ENCODE results near the gene AUP1.

AUP1 gene

DNA sequence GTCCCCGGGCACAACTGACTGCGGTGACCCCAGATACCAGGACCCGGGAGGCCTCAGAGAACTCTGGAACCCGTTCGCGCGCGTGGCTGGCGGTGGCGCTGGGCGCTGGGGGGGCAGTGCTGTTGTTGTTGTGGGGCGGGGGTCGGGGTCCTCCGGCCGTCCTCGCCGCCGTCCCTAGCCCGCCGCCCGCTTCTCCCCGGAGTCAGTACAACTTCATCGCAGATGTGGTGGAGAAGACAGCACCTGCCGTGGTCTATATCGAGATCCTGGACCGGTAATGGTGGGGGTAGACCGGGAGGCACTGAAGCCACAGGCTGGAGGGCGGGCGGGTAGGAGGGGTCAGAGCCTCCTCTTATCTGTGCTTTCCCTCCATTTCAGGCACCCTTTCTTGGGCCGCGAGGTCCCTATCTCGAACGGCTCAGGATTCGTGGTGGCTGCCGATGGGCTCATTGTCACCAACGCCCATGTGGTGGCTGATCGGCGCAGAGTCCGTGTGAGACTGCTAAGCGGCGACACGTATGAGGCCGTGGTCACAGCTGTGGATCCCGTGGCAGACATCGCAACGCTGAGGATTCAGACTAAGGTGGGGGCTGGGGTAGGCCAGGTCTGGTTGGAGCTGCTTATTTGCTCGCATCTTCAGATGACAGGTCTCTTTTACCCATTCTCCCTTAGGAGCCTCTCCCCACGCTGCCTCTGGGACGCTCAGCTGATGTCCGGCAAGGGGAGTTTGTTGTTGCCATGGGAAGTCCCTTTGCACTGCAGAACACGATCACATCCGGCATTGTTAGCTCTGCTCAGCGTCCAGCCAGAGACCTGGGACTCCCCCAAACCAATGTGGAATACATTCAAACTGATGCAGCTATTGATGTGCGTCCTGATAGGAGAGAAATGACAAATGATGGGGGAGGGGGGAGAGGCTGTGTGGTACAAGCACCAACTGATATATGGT, 1.0 kb upstream of the AUP1 start:
- peaks cover 16% of the 10 kb centered on the region for H3K79me2 ChIP-seq (ENCODE audit: control insufficient read depth, insufficient read depth, low read length)
- peak overlapping the region; percentile 43 for H3K4me2 ChIP-seq (ENCODE audit: low read length)
- peaks cover 6% of the 10 kb centered on the region for H3K36me3 ChIP-seq (ENCODE audit: control insufficient read depth, insufficient read depth, low read length)
- H2BK15ac ChIP-seq (replicated peaks; ENCODE audit: low read depth), result no peak overlapping the region
- H3K56ac ChIP-seq (ENCODE audit: low read length), result peak overlapping the region; percentile 91
- no peak overlapping the region for H2BK120ac ChIP-seq (ENCODE audit: low read depth, low read length)
- H4K8ac ChIP-seq (ENCODE audit: low read depth, low read length), result no peak overlapping the region
- peak overlapping the region; percentile 81 for H3K9ac ChIP-seq (ENCODE audit: low read length)
- H3K4me1 ChIP-seq (ENCODE audit: control insufficient read depth, low read depth, low read length), result peaks cover 8% of the 10 kb centered on the region
- H3K23ac ChIP-seq (ENCODE audit: low read length), result no peak overlapping the region
- H3K27ac ChIP-seq (ENCODE audit: low read depth, low read length), result no peak overlapping the region
- peak overlapping the region; percentile 70 for H3K4ac ChIP-seq (ENCODE audit: low read depth, low read length)
- DNase-seq, result peak; percentile 67
- peak overlapping the region; percentile 72 for H3K18ac ChIP-seq (ENCODE audit: low read length)
- no peak overlapping the region for H4K5ac ChIP-seq (ENCODE audit: low read length)
- H2BK5ac ChIP-seq (ENCODE audit: low read length), result no peak overlapping the region
- H3K27me3 ChIP-seq (ENCODE audit: insufficient read depth, low read length, poor library complexity), result no peaks in the 10 kb centered on the region
- WGBS (ENCODE audit: extremely low coverage, insufficient coverage, low lambda C conversion rate), result no CpG with 5 or more reads among the region's 54 CpGs
- H3K79me1 ChIP-seq (ENCODE audit: low read length), result peaks cover 17% of the 10 kb centered on the region
- no peak overlapping the region for H2AK5ac ChIP-seq (ENCODE audit: low read length)
- peak overlapping the region; percentile 75 for H3K4me3 ChIP-seq (ENCODE audit: low read length)

- peak overlapping the region; percentile 63 for H3K4ac ChIP-seq (ENCODE audit: low read depth, low read length)
- H4K8ac ChIP-seq (ENCODE audit: low read depth, low read length), result no peak overlapping the region
- H2BK5ac ChIP-seq (ENCODE audit: low read length), result no peak overlapping the region
- peak; percentile 38 for DNase-seq
- H3K4me1 ChIP-seq (ENCODE audit: control insufficient read depth, low read depth, low read length), result peaks cover 8% of the 10 kb centered on the region
- no peak overlapping the region for H2BK120ac ChIP-seq (ENCODE audit: low read depth, low read length)
- H3K79me1 ChIP-seq (ENCODE audit: low read length), result peaks cover 17% of the 10 kb centered on the region
- H3K18ac ChIP-seq (ENCODE audit: low read length), result peak overlapping the region; percentile 65
- H3K56ac ChIP-seq (ENCODE audit: low read length), result peak overlapping the region; percentile 82
- peak overlapping the region; percentile 91 for H2AK5ac ChIP-seq (ENCODE audit: low read length)
- no CpG with 5 or more reads among the region's 29 CpGs for WGBS (ENCODE audit: extremely low coverage, insufficient coverage, low lambda C conversion rate)
- no peak overlapping the region for H3K23ac ChIP-seq (ENCODE audit: low read length)
- no peak overlapping the region for H3K27ac ChIP-seq (ENCODE audit: low read depth, low read length)
- H3K4me2 ChIP-seq (ENCODE audit: low read length), result peak overlapping the region; percentile 73
- H2BK15ac ChIP-seq (replicated peaks; ENCODE audit: low read depth), result no peak overlapping the region
- peak overlapping the region; percentile 71 for H3K9ac ChIP-seq (ENCODE audit: low read length)
- H3K36me3 ChIP-seq (ENCODE audit: control insufficient read depth, insufficient read depth, low read length), result peaks cover 6% of the 10 kb centered on the region
- H4K5ac ChIP-seq (ENCODE audit: low read length), result no peak overlapping the region
- H3K79me2 ChIP-seq (ENCODE audit: control insufficient read depth, insufficient read depth, low read length), result peaks cover 16% of the 10 kb centered on the region
- peak overlapping the region; percentile 42 for H3K4me3 ChIP-seq (ENCODE audit: low read length)
- no peaks in the 10 kb centered on the region for H3K27me3 ChIP-seq (ENCODE audit: insufficient read depth, low read length, poor library complexity)
These were observed 728 bp downstream of the AUP1 start for GRCh38 chr2:74528600-74529356.

- no peak overlapping the region for H3K4me3 ChIP-seq (ENCODE audit: low read length)
- no peak overlapping the region for H3K4me2 ChIP-seq (ENCODE audit: low read length)
- H3K79me1 ChIP-seq (ENCODE audit: low read length), result peaks cover 17% of the 10 kb centered on the region
- no peak overlapping the region for H2AK5ac ChIP-seq (ENCODE audit: low read length)
- H3K9ac ChIP-seq (ENCODE audit: low read length), result no peak overlapping the region
- no peak for DNase-seq
- no peak overlapping the region for H3K56ac ChIP-seq (ENCODE audit: low read length)
- H3K18ac ChIP-seq (ENCODE audit: low read length), result no peak overlapping the region
- H2BK120ac ChIP-seq (ENCODE audit: low read depth, low read length), result no peak overlapping the region
- peaks cover 16% of the 10 kb centered on the region for H3K79me2 ChIP-seq (ENCODE audit: control insufficient read depth, insufficient read depth, low read length)
- no CpG with 5 or more reads among the region's 9 CpGs for WGBS (ENCODE audit: extremely low coverage, insufficient coverage, low lambda C conversion rate)
- peaks cover 8% of the 10 kb centered on the region for H3K4me1 ChIP-seq (ENCODE audit: control insufficient read depth, low read depth, low read length)
- H2BK5ac ChIP-seq (ENCODE audit: low read length), result no peak overlapping the region
- H4K8ac ChIP-seq (ENCODE audit: low read depth, low read length), result no peak overlapping the region
- H3K4ac ChIP-seq (ENCODE audit: low read depth, low read length), result no peak overlapping the region
- no peak overlapping the region for H3K27ac ChIP-seq (ENCODE audit: low read depth, low read length)
- H3K36me3 ChIP-seq (ENCODE audit: control insufficient read depth, insufficient read depth, low read length), result peaks cover 6% of the 10 kb centered on the region
- no peak overlapping the region for H4K5ac ChIP-seq (ENCODE audit: low read length)
- no peak overlapping the region for H3K23ac ChIP-seq (ENCODE audit: low read length)
- H3K27me3 ChIP-seq (ENCODE audit: insufficient read depth, low read length, poor library complexity), result no peaks in the 10 kb centered on the region
- no peak overlapping the region for H2BK15ac ChIP-seq (replicated peaks; ENCODE audit: low read depth)
These were observed 1.8 kb downstream of the AUP1 start for GRCh38 chr2:74527741-74528140.

DNA sequence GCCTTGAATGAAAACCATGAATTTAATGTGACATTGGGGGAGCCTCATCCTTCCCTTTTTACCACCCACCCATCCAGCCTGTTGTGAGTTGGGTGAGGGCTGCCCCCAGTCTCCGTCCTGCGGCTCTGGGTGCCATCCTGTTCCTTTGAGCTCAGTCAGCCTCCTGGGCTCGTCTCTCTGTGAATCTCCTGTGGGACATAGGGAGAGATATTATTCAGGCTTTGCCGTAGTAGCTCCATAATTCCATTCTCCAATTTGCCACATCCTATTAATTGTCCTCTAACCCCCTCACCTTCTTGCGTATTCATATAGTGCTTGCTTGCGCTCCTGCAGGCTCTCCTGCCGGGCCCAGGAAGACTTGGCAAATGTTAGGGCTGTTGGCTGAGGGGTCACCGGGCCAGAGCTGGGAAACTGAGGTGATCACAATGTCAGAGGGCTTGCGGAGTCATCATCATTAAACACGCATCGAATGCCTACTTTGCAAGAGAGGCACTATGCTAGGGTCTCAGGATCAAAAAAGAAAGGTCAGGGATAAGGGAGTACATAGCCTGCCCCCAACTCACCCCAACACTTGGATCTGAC, 2.8 kb downstream of the AUP1 start:
- Histone ChIP-seq H3K4me1 (ENCODE audit: control insufficient read depth, low read depth, low read length) (peaks cover 8% of the 10 kb centered on the region), H3K27me3 (ENCODE audit: insufficient read depth, low read length, poor library complexity) (no peaks in the 10 kb centered on the region), H3K79me1 (ENCODE audit: low read length) (peaks cover 17% of the 10 kb centered on the region), H4K8ac (ENCODE audit: low read depth, low read length) (no peak overlapping the region), H2BK120ac (ENCODE audit: low read depth, low read length) (no peak overlapping the region), H3K56ac (ENCODE audit: low read length) (no peak overlapping the region), H4K5ac (ENCODE audit: low read length) (no peak overlapping the region), H3K4ac (ENCODE audit: low read depth, low read length) (no peak overlapping the region), H3K4me3 (ENCODE audit: low read length) (no peak overlapping the region), H2BK5ac (ENCODE audit: low read length) (no peak overlapping the region), H3K27ac (ENCODE audit: low read depth, low read length) (no peak overlapping the region), H3K79me2 (ENCODE audit: control insufficient read depth, insufficient read depth, low read length) (peaks cover 16% of the 10 kb centered on the region), H3K23ac (ENCODE audit: low read length) (no peak overlapping the region), H3K36me3 (ENCODE audit: control insufficient read depth, insufficient read depth, low read length) (peaks cover 6% of the 10 kb centered on the region), H2AK5ac (ENCODE audit: low read length) (no peak overlapping the region), H2BK15ac (replicated peaks; ENCODE audit: low read depth) (no peak overlapping the region), H3K18ac (ENCODE audit: low read length) (no peak overlapping the region), H3K9ac (ENCODE audit: low read length) (no peak overlapping the region), H3K4me2 (ENCODE audit: low read length) (no peak overlapping the region)
- no peak for DNase-seq
- WGBS (ENCODE audit: extremely low coverage, insufficient coverage, low lambda C conversion rate), result no CpG with 5 or more reads among the region's 11 CpGs

- Histone ChIP-seq H3K4me2 (ENCODE audit: low read length) (no peak within 1 kb of the TSS), H3K4me1 (ENCODE audit: control insufficient read depth, low read depth, low read length) (peaks cover 8% of the 10 kb centered on the region), H3K27ac (ENCODE audit: low read depth, low read length) (no peak within 1 kb of the TSS), H2BK5ac (ENCODE audit: low read length) (no peak within 1 kb of the TSS), H4K8ac (ENCODE audit: low read depth, low read length) (no peak within 1 kb of the TSS), H3K79me2 (ENCODE audit: control insufficient read depth, insufficient read depth, low read length) (peaks cover 16% of the 10 kb centered on the region), H3K9ac (ENCODE audit: low read length) (no peak within 1 kb of the TSS), H3K4ac (ENCODE audit: low read depth, low read length) (no peak within 1 kb of the TSS), H2BK120ac (ENCODE audit: low read depth, low read length) (no peak within 1 kb of the TSS), H4K5ac (ENCODE audit: low read length) (no peak within 1 kb of the TSS), H3K27me3 (ENCODE audit: insufficient read depth, low read length, poor library complexity) (no peaks in the 10 kb centered on the region), H3K56ac (ENCODE audit: low read length) (no peak within 1 kb of the TSS), H3K79me1 (ENCODE audit: low read length) (peaks cover 16% of the 10 kb centered on the region), H3K18ac (ENCODE audit: low read length) (no peak within 1 kb of the TSS), H3K4me3 (ENCODE audit: low read length) (no peak within 1 kb of the TSS), H2BK15ac (replicated peaks; ENCODE audit: low read depth) (no peak within 1 kb of the TSS), H2AK5ac (ENCODE audit: low read length) (no peak within 1 kb of the TSS), H3K36me3 (ENCODE audit: control insufficient read depth, insufficient read depth, low read length) (peaks cover 6% of the 10 kb centered on the region), H3K23ac (ENCODE audit: low read length) (no peak within 1 kb of the TSS)
- DNase-seq, result peak; percentile 84
- no CpG with 5 or more reads among the region's 11 CpGs for WGBS (ENCODE audit: extremely low coverage, insufficient coverage, low lambda C conversion rate)
These were observed 3.5 kb downstream of the AUP1 start, which contains the start of gene DQX1 for GRCh38 chr2:74525717-74526648. TSS of gene DQX1 (minus strand) at chr2:74526231. CDS start at chr2:74525729, 502 bp downstream.

Measured in mesendoderm (in vitro differentiated cells).